G401.6 (cell line): ENCODE data around the gene JADE3.

Source experiments
- FAIRE-seq: peaks from 2 replicates; lab custom pipeline; 2012; peaks lifted over from hg19 to GRCh38; lab: Jason Lieb, UNC

Gene JADE3

GRCh38 chrX:47030339-47030738 is 118.1 kb downstream of the JADE3 start:
- FAIRE-seq = peak; percentile 96

DNA sequence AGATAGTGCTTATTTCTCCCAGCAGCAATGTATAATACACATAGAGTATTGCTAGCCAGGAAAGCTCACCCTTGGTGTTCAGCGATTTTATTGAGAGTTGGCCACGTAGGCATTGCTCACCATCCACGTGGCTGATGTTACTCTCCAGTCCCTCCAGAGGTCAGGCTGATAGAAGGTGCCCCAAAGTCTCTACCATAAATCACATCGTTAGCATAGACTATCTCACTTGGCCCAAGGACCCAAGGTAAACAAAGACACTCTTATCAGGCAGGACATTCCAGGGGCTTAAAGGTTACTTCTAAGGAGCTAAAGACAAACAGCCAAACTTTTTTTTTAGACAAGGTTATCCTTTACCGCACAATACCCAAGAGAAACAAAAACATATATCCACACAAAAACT is 135.8 kb downstream of the JADE3 start:
- FAIRE-seq = no peak

GRCh38 chrX:47059142-47059874 is 147.1 kb downstream of the JADE3 start:
- no peak for FAIRE-seq

GRCh38 chrX:47060708-47061107 is 148.5 kb downstream of the JADE3 start:
- FAIRE-seq = no peak

- FAIRE-seq = no peak
Observed at GRCh38 chrX:47061238-47061919, 149.2 kb downstream of the JADE3 start.

GRCh38 chrX:47063179-47063578 is 151.0 kb downstream of the JADE3 start:
- FAIRE-seq = no peak

- FAIRE-seq = no peak
Observed at GRCh38 chrX:47068214-47068613, 156.0 kb downstream of the JADE3 start.

DNA sequence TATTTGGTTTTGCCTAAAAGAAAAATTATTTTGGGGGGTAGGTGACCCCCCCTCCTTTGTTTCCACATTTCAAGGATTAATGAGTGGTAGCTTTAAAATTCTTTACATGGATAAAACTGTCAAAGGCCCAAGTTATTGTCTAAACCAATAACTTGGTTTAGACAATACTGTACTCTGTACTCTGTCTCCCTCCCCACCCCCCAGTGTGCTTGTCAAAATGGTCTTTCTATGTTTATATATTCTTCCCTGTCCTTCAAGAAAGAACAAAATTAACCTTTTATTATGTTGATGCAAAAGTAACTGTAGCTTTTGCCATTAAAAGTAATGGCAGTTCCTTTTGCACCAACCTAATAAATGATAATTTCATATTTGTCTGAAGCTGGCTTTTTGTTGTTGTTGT is 156.5 kb downstream of the JADE3 start:
- no peak for FAIRE-seq

GRCh38 chrX:47078129-47079043 is 166.2 kb downstream of the JADE3 start, which contains the start of gene RGN:
RGN (plus strand) TSS chrX:47078443; CDS start chrX:47081145, 2,702 bp downstream.
- no peak for FAIRE-seq

DNA sequence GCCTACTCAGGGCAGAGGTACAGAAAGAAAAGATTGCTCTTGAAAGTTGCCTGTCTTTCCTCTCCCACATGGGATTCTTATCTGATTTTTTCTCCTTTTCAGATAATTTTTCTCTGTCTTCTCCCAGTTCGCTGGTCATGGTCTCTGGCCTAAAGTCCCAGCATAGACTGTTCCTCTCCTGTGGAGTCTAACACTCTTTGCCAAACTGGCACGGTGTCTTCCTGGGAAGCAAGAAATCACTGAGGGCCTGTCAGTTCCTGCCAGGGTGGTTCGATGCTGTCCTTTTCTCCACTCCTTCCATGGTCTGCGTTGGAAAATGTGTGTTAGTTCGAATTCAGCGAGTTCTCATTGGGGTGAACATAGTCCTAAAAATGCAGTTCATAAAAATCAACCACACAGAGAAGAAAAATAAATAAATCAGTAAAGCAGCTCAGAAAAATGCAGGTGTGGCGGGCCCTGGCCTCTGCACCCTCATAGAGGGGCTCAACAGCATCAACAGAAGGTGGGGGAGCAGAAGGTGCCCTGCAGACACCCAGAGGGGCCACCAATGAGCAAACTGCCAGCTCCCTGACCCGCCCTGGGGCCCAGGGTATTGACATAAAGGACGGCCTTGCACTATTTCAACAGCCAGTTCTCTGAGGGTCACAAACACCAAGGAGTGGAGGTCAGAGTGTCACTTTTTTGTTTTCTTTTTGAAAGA is 168.1 kb downstream of the JADE3 start:
- FAIRE-seq = no peak

- FAIRE-seq = no peak
Observed at GRCh38 chrX:47080915-47081236, 168.7 kb downstream of the JADE3 start.

GRCh38 chrX:47091149-47091775 is 179.0 kb downstream of the JADE3 start:
- peak; percentile 70 for FAIRE-seq

- peak; percentile 98 for FAIRE-seq
Observed at GRCh38 chrX:47093248-47093647, 181.0 kb downstream of the JADE3 start.

DNA sequence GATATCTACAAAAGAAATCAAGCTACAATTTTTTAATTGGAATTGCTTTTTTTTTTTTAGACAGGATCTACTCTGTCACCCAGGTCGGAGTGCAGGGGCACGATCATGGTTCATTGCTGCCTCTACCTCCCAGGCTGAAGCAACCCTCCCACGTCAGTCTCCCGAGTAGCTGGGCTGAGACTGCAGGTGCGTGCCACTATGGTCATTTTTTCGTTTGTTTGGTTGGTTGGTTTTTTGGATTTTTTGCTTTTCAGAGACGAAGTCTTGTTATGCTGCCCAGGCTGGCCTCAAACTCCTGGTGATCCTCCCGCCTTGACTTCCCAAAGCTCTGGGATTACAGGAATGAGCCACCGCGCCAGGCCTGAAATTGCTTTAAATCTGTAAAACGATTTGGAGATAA is 181.6 kb downstream of the JADE3 start:
- FAIRE-seq = no peak

DNA sequence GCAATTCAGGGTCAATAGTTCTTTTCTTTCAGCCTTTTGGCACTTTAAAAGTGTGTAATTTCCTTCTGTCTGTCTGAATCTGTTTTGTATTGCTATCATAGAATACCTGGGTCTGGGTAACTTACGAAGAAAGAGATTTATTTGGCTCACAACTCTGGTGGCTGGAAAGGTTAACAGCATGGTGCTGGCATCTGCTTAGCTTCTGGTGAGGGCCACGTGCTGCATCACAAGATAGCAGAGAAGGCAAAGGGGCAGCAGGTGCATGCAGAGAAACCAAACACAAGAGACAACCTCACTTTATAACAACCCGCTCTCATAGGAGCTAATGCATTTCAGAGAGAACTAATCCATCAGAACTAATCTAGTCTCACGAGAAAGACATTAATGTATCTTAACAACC is 184.8 kb downstream of the JADE3 start:
- FAIRE-seq = no peak

DNA sequence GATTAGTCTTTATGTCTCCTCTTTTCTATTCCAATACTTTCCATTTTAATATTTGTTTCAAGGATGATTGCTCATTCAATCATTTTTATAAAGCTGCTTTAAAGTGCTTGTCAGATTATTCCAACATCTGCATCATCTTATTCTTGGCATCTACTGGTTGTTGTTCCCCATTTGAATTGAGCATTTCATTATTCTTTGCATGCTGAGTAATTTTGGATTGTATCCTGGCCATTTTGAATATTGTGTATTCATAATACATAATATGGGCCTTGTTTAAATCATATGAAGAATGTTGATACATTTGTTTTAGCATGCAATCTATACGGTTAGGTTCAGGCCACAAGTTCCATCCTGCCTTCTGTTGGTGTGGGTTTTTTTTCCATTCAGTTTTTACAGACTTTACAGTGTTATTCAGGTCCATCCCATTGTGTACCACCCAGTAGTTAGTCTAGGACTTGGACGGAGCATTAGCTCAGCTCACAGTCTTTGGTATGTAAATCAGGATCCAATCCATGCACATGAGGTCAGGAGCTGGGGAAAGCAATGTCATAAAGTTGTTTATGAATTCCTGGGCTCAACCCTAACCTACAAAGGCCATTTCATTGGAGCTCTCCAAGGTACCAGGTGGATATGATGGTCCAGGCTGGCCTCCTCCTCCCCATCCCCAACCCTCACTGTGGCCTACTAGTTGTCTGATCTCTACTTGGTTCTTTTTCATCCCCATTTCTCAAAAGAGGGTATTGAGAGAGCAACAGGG is 186.3 kb downstream of the JADE3 start:
- FAIRE-seq = no peak

DNA sequence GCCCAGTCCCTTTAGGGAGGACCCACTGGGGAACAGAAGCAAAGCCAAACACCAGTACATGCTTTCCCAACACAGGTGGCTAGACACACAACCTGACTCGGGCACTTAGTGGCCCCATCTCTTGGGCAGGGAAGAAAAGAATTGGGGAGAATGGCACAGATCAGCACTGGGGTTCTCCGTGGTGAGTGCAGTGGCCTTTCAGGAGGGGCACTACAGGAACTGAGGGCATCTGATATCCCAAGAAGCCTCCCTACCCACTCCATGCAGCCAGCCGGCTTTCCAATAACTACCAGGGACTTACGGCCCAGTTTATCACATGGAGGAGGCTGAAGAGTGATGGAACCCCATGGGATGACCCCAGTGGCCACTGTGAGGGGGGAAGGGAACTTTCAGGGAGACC is 189.0 kb downstream of the JADE3 start:
- FAIRE-seq = no peak
